HG03103 (cell line): ENCODE measurements around the gene YWHAG.
"Not testable (repeated sequence)": the region's sequence is repeated elsewhere in the genome, so short reads cannot be mapped to it uniquely, and the experiment has no call there.

Experiments used
- ATAC-seq: cut with Tn5 transposase; IDR thresholded peaks from one replicate; pipeline ENCODE4 v1.9.1; 2021; ENCODE audit warnings: low read depth; ENCODE audit not compliant: unreplicated experiment

Gene YWHAG

DNA sequence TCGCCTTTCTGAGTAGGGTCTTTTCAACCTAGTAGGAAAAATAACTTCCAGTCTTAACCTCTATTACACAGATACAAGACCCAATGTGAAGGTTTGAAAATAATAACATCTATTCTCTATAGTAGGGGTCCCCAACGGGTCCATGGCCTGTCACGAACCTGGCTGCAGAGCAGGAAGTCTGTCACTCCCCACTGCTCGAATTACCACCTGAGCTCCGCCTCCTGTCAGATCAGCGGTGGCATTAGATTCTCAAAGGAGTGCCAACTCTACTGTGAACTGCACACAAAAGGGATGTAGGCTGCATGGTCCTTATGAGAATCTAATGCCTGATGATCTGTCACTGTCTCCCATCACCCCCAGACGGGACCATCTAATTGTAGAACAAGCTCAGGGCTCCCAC, 7.4 kb downstream of the YWHAG start:
- ATAC-seq: no peak

DNA sequence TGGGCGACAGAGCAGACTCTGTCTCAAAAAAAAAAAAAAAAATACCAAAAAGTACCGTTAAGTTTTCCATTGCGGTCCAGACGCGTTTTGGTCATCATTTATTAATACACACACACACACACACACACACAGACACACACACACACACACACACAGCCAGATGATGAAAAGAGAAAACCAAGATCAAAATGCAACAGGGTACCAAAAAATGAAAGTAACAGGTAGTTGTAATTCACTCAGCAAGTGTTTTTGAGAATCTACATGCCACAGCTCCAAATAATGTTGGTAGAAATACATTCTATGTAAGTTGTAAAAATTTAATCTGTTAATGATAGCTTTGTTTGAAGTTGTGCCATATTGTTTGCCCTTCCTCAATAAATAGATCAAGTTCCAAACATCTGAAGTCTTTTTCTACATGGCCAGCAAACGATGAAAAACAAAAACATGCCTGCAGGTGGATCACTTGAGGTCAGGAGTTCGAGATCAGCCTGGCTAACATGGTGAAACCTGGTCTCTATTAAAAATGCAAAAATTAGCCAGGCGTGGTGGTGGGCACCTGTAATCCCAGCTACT, 9.4 kb downstream of the YWHAG start:
- no peak for ATAC-seq

- ATAC-seq: no peak
These were observed 11.1 kb downstream of the YWHAG start for GRCh38 chr7:76347710-76348109.

GRCh38 chr7:76346778-76347177, 12.0 kb downstream of the YWHAG start:
- no peak for ATAC-seq

GRCh38 chr7:76346097-76346496, 12.7 kb downstream of the YWHAG start:
- ATAC-seq: no peak

GRCh38 chr7:76343931-76344321, 14.9 kb downstream of the YWHAG start:
- ATAC-seq: no peak

- ATAC-seq: no peak
These were observed 15.4 kb downstream of the YWHAG start for GRCh38 chr7:76343294-76343930.

- ATAC-seq: no peak
These were observed 16.6 kb downstream of the YWHAG start for GRCh38 chr7:76342222-76342621.

DNA sequence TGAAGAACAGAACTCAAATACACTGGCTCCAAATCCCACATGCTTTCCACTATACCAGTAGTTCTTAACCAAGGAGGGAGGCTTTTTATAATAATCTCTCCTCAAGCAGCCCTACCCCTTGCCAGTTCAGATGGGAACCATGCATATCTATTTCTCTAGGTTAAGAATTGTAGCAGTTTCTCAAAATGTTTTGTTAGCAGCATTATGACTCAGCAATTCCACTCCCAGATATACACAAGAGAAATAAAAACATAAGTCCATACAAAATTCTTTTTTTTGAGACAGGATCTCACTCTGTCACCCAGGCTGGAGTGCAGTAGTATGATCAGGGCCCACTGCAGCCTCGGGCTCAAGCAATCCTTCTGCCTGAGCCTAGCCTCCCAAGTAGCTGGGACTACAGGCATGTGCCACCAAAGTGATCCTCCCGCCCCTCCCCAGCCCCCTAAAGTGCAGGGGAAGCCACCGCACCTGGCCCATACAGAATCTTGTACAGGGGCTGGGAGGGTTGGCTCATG, 18.1 kb downstream of the YWHAG start:
- no peak for ATAC-seq

- ATAC-seq: no peak
These were observed 20.3 kb downstream of the YWHAG start for GRCh38 chr7:76338298-76339084.

DNA sequence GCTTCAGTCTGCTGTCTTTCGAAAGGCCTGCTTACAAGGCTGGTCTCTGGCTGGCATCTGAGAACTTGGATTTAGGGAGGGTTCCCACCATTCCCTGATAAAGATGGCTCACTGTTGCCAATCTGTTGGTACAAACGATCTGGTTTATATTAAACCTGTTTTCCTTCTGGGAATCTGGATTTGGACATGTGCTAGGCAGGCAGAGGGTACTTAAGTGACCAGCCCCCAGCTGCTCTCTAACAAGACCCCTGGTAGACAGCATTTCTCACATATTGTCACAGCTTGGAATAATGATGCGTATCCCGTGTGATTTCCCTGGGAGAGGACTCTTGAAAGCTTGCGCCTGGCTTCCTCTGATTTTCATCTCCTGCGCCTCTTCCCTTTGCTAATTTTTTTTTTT, 21.6 kb downstream of the YWHAG start:
- ATAC-seq: no peak

- ATAC-seq: no peak
These were observed 22.7 kb downstream of the YWHAG start for GRCh38 chr7:76336094-76336493.

DNA sequence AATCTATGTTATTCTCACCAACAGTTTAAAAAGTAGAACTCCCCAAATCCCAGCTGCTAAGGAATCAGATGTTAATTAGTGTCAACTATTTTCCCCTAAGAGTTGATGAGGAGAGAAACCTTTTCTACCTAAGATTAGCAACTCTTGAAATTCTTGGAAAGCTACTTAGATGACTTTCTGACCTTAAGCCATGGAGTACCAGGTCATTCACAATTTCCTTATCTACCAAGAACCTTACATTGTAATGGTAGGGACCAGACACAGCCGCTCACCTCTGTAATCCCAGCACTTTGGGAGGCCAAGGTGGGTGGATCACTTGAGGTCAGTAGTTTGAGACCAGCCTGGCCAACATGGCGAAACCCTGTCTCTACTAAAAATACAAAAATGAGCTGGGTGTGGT, 23.4 kb downstream of the YWHAG start:
- not testable (repeated sequence) for ATAC-seq

GRCh38 chr7:76334320-76334967, 24.3 kb downstream of the YWHAG start:
- no peak for ATAC-seq

DNA sequence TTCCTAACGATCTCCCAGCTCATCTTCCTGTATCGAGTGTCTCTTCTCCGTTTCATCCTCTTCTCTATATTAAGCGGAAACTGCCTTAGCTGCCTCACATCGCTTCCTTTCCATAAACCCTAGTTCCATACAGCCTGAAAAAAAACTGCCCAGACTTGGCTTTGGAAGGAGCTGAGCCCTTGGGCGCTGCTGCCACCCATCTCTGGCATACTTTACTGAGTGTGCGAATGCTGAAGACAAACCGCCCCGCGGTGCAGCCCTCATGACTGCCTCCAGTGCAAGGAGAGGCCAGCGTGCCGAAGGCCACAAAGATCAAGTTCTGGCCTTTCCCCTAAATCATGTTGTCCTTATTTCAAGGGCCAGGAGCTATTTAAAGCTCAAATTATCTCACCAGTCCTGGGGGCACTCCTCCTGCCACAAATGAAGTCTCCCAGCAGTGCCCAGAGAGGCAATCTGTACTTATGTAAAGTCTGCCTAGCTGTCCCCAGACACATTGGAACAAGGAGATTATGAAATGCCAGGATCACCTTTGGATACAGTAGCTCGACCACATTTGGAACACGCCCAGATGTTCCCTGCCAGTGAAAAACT, 25.2 kb downstream of the YWHAG start:
- ATAC-seq: no peak

DNA sequence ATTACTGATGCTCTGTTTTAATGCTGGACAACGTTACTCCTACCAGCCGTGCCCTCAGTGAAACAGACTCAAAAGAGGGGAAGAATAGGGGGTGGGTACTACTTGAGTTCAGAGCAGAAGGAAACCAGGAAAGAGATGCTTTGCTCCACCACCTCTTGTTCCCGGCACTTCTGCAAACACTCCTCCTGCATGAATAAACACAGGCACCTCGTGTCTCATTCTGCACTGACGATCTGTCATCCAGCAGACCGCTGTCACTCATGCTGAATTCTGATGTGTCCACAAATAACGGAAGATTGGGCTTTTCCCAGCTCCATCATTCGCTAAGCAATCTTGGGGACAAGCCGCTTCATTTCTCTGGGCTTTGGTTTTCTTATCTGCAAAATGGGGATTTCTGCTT, 26.7 kb downstream of the YWHAG start:
- ATAC-seq: no peak

DNA sequence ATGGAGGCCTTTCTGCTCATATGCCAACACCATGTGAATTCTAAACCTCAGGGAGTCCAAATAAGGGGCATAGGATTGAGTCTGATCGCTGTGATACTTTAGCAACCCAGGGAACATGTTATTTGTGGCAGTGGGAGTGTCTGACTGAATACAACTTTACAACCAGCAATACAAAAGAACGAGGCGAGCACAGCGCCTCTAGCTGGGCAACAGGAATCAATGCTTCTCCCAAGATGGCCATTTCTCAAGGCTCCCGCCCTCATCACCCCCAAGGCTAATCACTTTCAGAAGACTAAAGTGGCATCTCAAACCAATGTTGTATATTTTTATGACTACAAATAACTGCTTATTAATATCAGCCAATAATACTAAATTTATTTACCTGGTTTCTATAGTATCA, 28.1 kb downstream of the YWHAG start:
- ATAC-seq: no peak

GRCh38 chr7:76330261-76330660, 28.5 kb downstream of the YWHAG start:
- ATAC-seq: no peak

DNA sequence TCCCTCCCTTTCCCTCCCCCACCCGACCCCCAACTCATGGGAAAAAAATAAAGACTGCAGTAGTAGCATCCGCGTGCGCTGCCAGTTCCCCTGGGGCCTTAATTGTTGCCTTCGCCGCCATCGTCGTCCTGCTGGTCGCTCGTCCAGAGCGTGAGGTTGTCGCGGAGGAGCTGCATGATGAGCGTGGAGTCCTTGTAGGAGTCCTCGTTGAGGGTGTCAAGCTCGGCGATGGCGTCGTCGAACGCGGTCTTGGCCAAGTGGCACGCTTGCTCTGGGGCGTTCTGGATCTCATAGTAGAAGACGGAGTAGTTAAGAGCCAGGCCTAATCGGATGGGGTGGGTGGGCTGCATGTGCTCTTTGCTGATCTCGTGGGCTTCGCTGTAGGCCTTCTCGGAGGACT, 29.3 kb downstream of the YWHAG start:
- ATAC-seq: no peak

DNA sequence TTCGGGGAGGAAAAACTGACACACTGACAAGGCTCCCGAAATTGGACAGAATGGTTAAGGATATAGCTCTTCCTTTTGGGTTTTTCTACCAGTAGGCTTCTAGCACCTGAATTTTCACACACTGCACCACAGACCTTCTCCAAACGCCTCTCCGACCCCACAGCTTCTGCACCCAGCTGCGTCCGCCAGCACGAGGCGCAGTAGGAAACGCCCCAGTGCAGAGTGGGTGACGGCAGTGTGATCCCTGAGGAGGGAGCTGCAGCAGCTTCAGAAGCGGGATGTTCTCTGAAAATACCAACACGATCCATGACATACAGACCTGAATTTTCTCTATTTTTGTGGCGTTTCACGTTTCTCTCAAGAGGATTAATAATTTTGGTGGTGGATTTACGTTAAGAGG, 30.4 kb downstream of the YWHAG start:
- no peak for ATAC-seq

DNA sequence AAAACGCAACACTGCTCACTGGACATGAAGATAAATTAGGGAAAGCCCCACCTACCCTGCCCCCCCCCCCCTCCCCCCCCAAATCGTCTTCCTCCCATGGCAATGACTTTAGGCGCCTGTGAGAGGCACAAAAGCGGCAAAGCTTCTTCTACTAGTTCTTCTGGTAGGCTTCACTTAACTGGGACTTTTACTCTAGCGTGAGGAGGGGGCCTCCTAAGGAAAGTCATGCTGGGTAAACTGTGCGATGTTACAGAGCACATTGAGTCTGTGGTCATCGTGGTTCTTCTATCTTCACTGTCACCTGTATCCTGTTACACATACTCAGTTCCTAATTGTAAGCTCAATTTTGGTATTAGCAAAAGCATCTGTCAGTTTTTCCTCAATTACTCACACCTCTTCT, 31.2 kb downstream of the YWHAG start:
- ATAC-seq: no peak
